Trophoblast cell (in vitro differentiated cells and primary cell): Measurements from ENCODE around the gene CAMK1G.

Source experiments
- DNase-seq, 2 donors: peaks; one replicate each; pipeline ENCODE4 v3.0.0-alpha.2; 2016
- H2AFZ ChIP-seq: 2 replicates; pipeline ENCODE4 v1.6.1; 2013; ENCODE audit warnings: low read length, moderate library complexity, mild to moderate bottlenecking; ENCODE audit not compliant: insufficient read depth, poor library complexity
- H2AK5ac ChIP-seq: 2 replicates; pipeline ENCODE4 v1.6.1; 2013; ENCODE audit warnings: mild to moderate bottlenecking, low read length
- H2BK120ac ChIP-seq: 2 replicates; pipeline ENCODE4 v1.6.1; 2013; ENCODE audit warnings: low read length, mild to moderate bottlenecking, moderate library complexity; ENCODE audit not compliant: insufficient read depth, poor library complexity
- H2BK12ac ChIP-seq: 2 replicates; pipeline ENCODE4 v1.6.1; 2013; ENCODE audit warnings: mild to moderate bottlenecking, low read length, moderate library complexity
- H2BK5ac ChIP-seq: 2 replicates; pipeline ENCODE4 v1.6.1; 2013; ENCODE audit warnings: low read length, low read depth, moderate library complexity, mild to moderate bottlenecking; ENCODE audit not compliant: poor library complexity
- H3K14ac ChIP-seq: 2 replicates; pipeline ENCODE4 v1.6.1; 2013; ENCODE audit warnings: mild to moderate bottlenecking, low read length
- H3K18ac ChIP-seq: 2 replicates; pipeline ENCODE4 v1.6.1; 2013; ENCODE audit warnings: mild to moderate bottlenecking, low read length
- H3K23ac ChIP-seq: 2 replicates; pipeline ENCODE4 v1.6.1; 2013; ENCODE audit warnings: low read length
- H3K27ac ChIP-seq: 2 replicates; pipeline ENCODE4 v1.5.1; 2013; ENCODE audit warnings: low read depth, mild to moderate bottlenecking, inconsistent platforms, low read length, moderate library complexity
- H3K27me3 ChIP-seq: 2 replicates; pipeline ENCODE4 v1.6.1; 2013; ENCODE audit warnings: inconsistent platforms, mild to moderate bottlenecking, low read length, moderate library complexity; ENCODE audit not compliant: insufficient read depth
- H3K36me3 ChIP-seq, 2 experiments: 1 replicate in 1 of 2; 2 replicates in 1 of 2; pipeline ENCODE4 v1.6.1; 2013; ENCODE audit warnings: low read length in 2 of 2, mild to moderate bottlenecking in 2 of 2, moderate library complexity in 1 of 2; ENCODE audit not compliant: insufficient read depth in 2 of 2, control insufficient read depth in 1 of 2
- H3K4ac ChIP-seq: 2 replicates; pipeline ENCODE4 v1.6.1; 2013; ENCODE audit warnings: low read depth, mild to moderate bottlenecking, low read length, moderate library complexity
- H3K4me1 ChIP-seq, 2 experiments: 1 replicate in 1 of 2; 2 replicates in 1 of 2; pipeline ENCODE4 v1.6.1; 2013; ENCODE audit warnings: low read length in 2 of 2, mild to moderate bottlenecking in 2 of 2, moderate library complexity in 1 of 2; ENCODE audit not compliant: insufficient read depth in 2 of 2, control insufficient read depth in 1 of 2
- H3K4me2 ChIP-seq: 2 replicates; pipeline ENCODE4 v1.6.1; 2013; ENCODE audit warnings: inconsistent platforms, mild to moderate bottlenecking, low read length, moderate library complexity
- H3K4me3 ChIP-seq: 2 replicates; pipeline ENCODE4 v1.5.1; 2013; ENCODE audit warnings: mild to moderate bottlenecking, low read depth, low read length, inconsistent platforms
- H3K79me1 ChIP-seq: one replicate; pipeline ENCODE4 v1.6.1; 2013; ENCODE audit warnings: low read length
- H3K79me2 ChIP-seq: 2 replicates; pipeline ENCODE4 v1.6.1; 2013; ENCODE audit warnings: low read length, mild to moderate bottlenecking; ENCODE audit not compliant: control insufficient read depth, insufficient read depth, poor library complexity
- H3K9ac ChIP-seq: 2 replicates; pipeline ENCODE4 v1.6.1; 2013; ENCODE audit warnings: mild to moderate bottlenecking, low read length
- H3K9me3 ChIP-seq: 2 replicates; pipeline ENCODE4 v1.6.1; 2013; ENCODE audit warnings: low read depth, mild to moderate bottlenecking, control low read depth, inconsistent platforms, low read length; ENCODE audit not compliant: insufficient read depth
- H4K12ac ChIP-seq: 2 replicates; pipeline ENCODE4 v1.6.1; 2013; ENCODE audit warnings: low read depth, mild to moderate bottlenecking, low read length, moderate library complexity
- H4K8ac ChIP-seq: 2 replicates; pipeline ENCODE4 v1.6.1; 2013; ENCODE audit warnings: low read depth, mild to moderate bottlenecking, low read length, moderate library complexity
- H4K91ac ChIP-seq: one replicate; pipeline ENCODE4 v1.6.1; 2013; ENCODE audit warnings: low read depth, mild to moderate bottlenecking, low read length, moderate library complexity
- WGBS: extraction: QIAGEN DNeasy Blood & Tissue Kit; methylation state at CpG from one replicate; pipeline ENCODE4 v1.1.7; 2013; ENCODE audit warnings: missing lambda C conversion rate; ENCODE audit not compliant: insufficient read length, insufficient coverage; ENCODE audit errors: extremely low coverage; 5-methylcytosine and 5-hydroxymethylcytosine counted together

CAMK1G gene

GRCh38 chr1:209614151-209614420 is 30.6 kb downstream of the CAMK1G start:
- Histone ChIP-seq H3K18ac (no peak overlapping the region), H3K4me3 (no peak overlapping the region), H3K36me3 (peaks cover 27 to 46% of the 10 kb centered on the region in 2 experiments), H3K23ac (no peak overlapping the region), H2AK5ac (no peak overlapping the region), H3K9ac (no peak overlapping the region), H3K4ac (no peak overlapping the region), H4K8ac (no peak overlapping the region), H3K79me1 (peaks cover 2% of the 10 kb centered on the region), H3K27me3 (no peaks in the 10 kb centered on the region), H3K27ac (no peak overlapping the region), H4K12ac (no peak overlapping the region), H3K4me1 (peaks cover 5 to 10% of the 10 kb centered on the region in 2 experiments), H3K4me2 (no peak overlapping the region), H3K79me2 (no peaks in the 10 kb centered on the region), H2BK120ac (no peak overlapping the region), H2BK12ac (no peak overlapping the region), H3K9me3 (peaks cover 3% of the 10 kb centered on the region), H2BK5ac (no peak overlapping the region), H3K14ac (no peak overlapping the region), H4K91ac (no peak overlapping the region), H2AFZ (no peak overlapping the region)
- no peak for DNase-seq
- WGBS, result no CpG with 5 or more reads among the region's 5 CpGs

- no peak overlapping the region for H3K4me2 ChIP-seq
- H3K23ac ChIP-seq, result no peak overlapping the region
- H2BK5ac ChIP-seq, result no peak overlapping the region
- H3K14ac ChIP-seq, result no peak overlapping the region
- H3K27ac ChIP-seq, result no peak overlapping the region
- no peak overlapping the region for H4K8ac ChIP-seq
- peaks cover 2 to 7% of the 10 kb centered on the region in 2 experiments for H3K4me1 ChIP-seq
- no peak overlapping the region for H2AK5ac ChIP-seq
- H2BK120ac ChIP-seq, result no peak overlapping the region
- no peak overlapping the region for H2AFZ ChIP-seq
- H3K36me3 ChIP-seq, result peaks cover 27 to 40% of the 10 kb centered on the region in 2 experiments
- no CpG with 5 or more reads among the region's 5 CpGs for WGBS
- no peak overlapping the region for H3K4me3 ChIP-seq
- H3K79me1 ChIP-seq, result peaks cover 2% of the 10 kb centered on the region
- peaks cover 3% of the 10 kb centered on the region for H3K9me3 ChIP-seq
- H2BK12ac ChIP-seq, result no peak overlapping the region
- DNase-seq, result no peak
- no peaks in the 10 kb centered on the region for H3K79me2 ChIP-seq
- no peak overlapping the region for H4K91ac ChIP-seq
- no peak overlapping the region for H3K18ac ChIP-seq
- H3K9ac ChIP-seq, result no peak overlapping the region
- H4K12ac ChIP-seq, result no peak overlapping the region
- no peaks in the 10 kb centered on the region for H3K27me3 ChIP-seq
- no peak overlapping the region for H3K4ac ChIP-seq
These were observed 31.4 kb downstream of the CAMK1G start for GRCh38 chr1:209614906-209615305.

GRCh38 chr1:209616366-209617046 is 33.0 kb downstream of the CAMK1G start:
- Histone ChIP-seq H3K4me1 (peaks cover 0 to 5% of the 10 kb centered on the region in 2 experiments), H3K4ac (no peak overlapping the region), H3K27ac (no peak overlapping the region), H3K4me3 (no peak overlapping the region), H2BK12ac (no peak overlapping the region), H3K9ac (no peak overlapping the region), H3K36me3 (peaks cover 23 to 31% of the 10 kb centered on the region in 2 experiments), H3K14ac (no peak overlapping the region), H3K27me3 (no peaks in the 10 kb centered on the region), H2BK120ac (no peak overlapping the region), H3K79me1 (no peaks in the 10 kb centered on the region), H4K12ac (no peak overlapping the region), H4K91ac (no peak overlapping the region), H3K4me2 (no peak overlapping the region), H2BK5ac (no peak overlapping the region), H3K23ac (no peak overlapping the region), H3K9me3 (peaks cover 3% of the 10 kb centered on the region), H3K79me2 (no peaks in the 10 kb centered on the region), H2AFZ (no peak overlapping the region), H3K18ac (no peak overlapping the region), H2AK5ac (no peak overlapping the region), H4K8ac (no peak overlapping the region)
- peak; percentile 85 to 94 for DNase-seq
- no CpG with 5 or more reads among the region's 5 CpGs for WGBS

- no peak overlapping the region for H3K14ac ChIP-seq
- H3K79me1 ChIP-seq, result no peaks in the 10 kb centered on the region
- no peak overlapping the region for H4K8ac ChIP-seq
- H3K27ac ChIP-seq, result no peak overlapping the region
- DNase-seq, result no peak
- H2BK5ac ChIP-seq, result no peak overlapping the region
- H3K4ac ChIP-seq, result no peak overlapping the region
- H3K9ac ChIP-seq, result no peak overlapping the region
- H2AK5ac ChIP-seq, result no peak overlapping the region
- no peak overlapping the region for H2BK120ac ChIP-seq
- H3K79me2 ChIP-seq, result no peaks in the 10 kb centered on the region
- no peak overlapping the region for H4K12ac ChIP-seq
- no peak overlapping the region for H2BK12ac ChIP-seq
- peaks cover 17 to 25% of the 10 kb centered on the region in 2 experiments for H3K36me3 ChIP-seq
- H3K4me1 ChIP-seq, result peaks cover 0 to 5% of the 10 kb centered on the region in 2 experiments
- no peak overlapping the region for H3K4me2 ChIP-seq
- peaks cover 3% of the 10 kb centered on the region for H3K9me3 ChIP-seq
- H3K4me3 ChIP-seq, result no peak overlapping the region
- no peak overlapping the region for H2AFZ ChIP-seq
- H4K91ac ChIP-seq, result no peak overlapping the region
- H3K23ac ChIP-seq, result no peak overlapping the region
- no peak overlapping the region for H3K18ac ChIP-seq
- H3K27me3 ChIP-seq, result no peaks in the 10 kb centered on the region
- no CpG with 5 or more reads among the region's 10 CpGs for WGBS
These were observed 33.6 kb downstream of the CAMK1G start for GRCh38 chr1:209617047-209617673.
